Measurements from ENCODE around the gene ENTPD8.

ENTPD8 gene

DNA sequence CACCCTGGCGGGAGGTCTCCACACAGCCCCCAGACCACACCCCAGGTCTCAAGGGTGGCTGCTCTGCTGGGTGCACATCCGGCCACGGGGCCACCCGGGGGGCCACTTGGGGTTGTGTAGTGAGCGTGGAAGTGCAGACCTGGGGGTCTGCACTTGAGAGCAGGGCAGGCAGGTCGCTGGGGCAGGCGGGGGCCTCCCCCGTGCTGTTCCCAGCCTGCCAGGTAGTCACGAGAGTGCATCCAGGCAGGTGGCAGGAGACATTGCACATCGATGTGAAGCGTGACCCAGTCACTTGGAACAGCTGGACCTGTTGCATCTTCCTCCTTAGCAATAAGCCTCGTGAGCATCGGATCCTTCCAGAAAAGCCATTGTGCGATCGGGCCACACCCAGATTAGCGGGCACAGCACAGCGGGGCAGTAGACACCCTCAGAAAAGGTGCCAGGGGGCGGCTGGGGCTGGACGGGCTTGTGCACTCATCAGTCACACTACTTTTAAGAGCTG is 4.8 kb upstream of the ENTPD8 start:
- no peak for DNase-seq

GRCh38 chr9:137445275-137445807 is 4.2 kb upstream of the ENTPD8 start:
- peak; percentile 94 for DNase-seq

DNA sequence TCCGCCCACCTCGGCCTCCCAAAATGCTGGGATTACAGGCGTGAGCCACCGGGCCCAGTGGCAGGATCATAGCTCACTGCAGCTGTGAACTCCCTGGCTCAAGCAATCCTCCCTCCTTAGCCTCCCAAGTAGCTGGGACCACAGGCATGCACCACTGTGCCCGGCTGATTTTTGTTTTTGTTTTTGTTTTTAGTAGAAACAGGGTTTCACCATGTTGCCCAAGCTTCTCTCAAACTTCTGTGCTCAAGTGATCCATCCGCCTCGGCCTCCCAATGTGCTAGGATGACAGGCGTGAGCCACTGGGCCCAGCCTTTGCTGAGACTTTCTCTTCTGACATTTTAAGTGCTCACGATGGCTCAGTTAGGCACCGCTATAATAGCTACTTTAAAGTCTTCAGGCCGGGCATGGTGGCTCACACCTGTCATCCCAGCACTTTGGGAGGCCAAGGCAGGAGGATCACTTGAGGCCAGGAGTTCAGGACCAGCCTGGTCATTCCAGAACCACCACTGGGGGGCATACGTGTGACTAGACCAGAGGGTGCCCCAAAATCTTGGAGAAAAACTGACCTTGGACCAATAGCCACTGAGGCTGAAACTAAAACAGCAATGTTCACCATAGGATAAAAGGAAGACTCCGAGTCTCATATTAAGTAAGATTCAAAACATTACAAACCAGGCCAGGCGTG is 3.1 kb upstream of the ENTPD8 start:
- no peak for DNase-seq

- no peak for DNase-seq
These were observed 771 bp upstream of the ENTPD8 start for GRCh38 chr9:137441935-137442321.

- DNase-seq, result no peak
These were observed 1.9 kb downstream of the ENTPD8 start for GRCh38 chr9:137439158-137439714.

DNA sequence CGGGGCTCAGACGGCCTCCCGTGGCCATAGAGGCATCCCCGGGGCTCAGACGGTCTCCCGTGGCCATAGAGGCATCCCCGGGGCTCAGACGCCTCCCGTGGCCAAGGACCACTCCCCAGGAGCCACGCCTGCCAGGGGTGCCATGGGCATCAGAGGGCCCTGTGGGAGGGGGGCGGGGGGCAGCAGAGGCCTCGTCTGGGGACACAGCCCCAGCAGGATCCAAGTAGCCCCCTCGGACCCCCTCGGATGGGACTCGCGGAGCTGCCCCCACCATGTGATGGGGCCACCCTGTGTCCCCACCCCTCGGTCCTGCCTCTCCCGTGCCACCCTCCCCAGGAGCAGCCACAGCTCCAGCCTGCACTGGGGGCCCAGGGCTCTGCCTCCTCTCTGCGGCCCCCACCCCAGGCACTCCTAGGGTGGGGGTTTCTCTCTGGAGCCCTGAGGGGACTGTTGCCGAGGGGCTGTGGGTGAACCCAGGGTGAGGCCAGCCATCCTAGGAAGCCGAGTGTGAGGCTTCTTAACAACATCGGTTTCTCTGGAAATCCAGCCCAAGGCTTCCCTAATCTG is 2.5 kb downstream of the ENTPD8 start:
- no peak for DNase-seq

- no peak for DNase-seq
These were observed 3.2 kb downstream of the ENTPD8 start for GRCh38 chr9:137437691-137438590.

DNA sequence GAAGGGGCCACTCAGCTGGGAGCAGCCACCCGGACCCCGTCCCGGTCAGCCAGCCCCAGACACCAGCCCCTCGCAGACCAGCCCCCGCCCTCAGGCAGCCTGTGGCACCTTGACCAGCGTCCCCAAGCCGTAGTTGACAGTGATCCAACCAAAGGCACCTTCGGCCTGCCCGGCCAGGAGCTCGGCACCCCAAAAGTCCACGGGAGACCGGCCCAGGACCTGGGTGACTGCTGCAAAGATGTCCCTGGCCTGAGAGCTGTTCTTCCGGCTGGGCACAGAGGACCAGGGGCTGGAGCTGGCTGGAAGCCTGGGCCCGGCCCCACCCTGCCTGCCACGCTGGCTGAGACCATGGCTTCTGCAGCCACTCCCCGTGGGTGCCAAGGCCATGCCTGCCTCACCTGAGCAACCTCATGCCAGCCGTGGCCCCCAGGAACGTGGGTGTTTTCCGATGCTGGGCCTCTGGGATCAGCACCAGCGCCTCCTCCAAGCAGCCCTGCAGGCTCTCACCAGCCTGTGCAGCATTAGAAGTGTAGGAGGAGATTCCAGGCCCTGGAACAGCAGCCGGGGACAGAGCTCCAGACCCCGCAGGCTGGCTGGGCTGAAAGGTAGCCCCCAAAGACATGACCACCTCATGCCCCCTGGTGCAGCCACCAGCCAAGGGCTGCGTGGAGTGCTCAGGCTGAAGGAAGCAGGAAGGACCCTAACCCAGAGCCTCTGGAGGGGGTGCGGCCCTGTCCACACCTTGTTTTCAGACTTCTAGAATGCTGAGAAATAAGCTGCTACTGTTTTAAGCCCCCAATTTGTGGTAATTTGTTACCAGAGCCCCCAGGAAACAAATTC is 4.2 kb downstream of the ENTPD8 start:
- no peak for DNase-seq

- DNase-seq, result no peak
These were observed 5.0 kb downstream of the ENTPD8 start for GRCh38 chr9:137435980-137436760.

DNA sequence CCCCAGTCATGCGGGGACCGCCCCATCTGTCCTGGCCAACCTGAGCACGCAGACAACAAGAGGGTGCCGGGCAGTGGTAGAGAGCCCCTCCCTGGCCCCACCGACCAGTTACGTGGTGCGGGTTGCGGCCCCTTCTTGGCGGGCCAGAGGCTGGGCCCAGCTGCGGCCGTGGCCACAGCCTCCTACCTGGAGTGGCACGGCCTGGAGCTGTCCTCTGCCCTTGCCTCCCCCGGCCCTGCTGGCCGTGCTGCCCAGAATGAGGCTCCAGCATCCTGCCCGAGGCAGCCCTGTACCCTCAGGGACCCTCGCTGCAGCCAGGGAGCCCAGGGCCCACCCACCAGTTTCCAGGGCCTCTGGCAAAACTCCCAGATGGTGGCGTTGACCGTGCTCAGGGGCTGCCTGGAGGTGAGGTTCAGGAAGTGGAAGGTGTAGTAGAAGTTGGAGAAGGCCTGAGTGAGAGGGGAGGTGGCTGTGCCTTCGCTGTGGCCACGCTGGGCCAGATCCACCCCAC is 5.7 kb downstream of the ENTPD8 start:
- DNase-seq, result no peak

GRCh38 chr9:137434498-137435380 is 6.4 kb downstream of the ENTPD8 start:
- no peak for DNase-seq

- DNase-seq, result no peak
These were observed 7.2 kb downstream of the ENTPD8 start for GRCh38 chr9:137433916-137434431.

DNA sequence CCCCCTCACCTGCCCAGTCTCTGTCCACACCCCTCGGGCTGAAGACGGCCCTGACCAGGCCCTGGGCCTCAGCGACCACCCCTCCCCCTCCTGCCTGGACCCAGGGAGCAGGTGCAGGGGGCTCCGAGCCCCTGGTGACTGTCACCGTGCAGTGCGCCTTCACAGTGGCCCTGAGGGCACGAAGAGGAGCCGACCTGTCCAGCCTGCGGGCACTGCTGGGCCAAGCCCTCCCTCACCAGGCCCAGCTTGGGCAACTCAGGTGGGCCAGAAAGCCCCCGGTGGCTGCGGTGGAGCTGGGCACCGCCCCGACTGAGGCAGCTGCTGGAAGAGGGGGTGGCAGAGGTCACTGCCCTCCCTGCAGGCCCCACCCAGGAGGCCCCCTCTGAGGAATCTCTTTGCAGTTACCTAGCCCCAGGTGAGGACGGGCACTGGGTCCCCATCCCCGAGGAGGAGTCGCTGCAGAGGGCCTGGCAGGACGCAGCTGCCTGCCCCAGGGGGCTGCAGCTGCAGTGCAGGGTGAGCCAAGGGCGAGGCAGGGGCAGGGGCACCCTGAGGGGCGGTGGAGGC is 7.7 kb downstream of the ENTPD8 start:
- no peak for DNase-seq

GRCh38 chr9:137432687-137433348 is 8.3 kb downstream of the ENTPD8 start:
- no peak for DNase-seq

DNA sequence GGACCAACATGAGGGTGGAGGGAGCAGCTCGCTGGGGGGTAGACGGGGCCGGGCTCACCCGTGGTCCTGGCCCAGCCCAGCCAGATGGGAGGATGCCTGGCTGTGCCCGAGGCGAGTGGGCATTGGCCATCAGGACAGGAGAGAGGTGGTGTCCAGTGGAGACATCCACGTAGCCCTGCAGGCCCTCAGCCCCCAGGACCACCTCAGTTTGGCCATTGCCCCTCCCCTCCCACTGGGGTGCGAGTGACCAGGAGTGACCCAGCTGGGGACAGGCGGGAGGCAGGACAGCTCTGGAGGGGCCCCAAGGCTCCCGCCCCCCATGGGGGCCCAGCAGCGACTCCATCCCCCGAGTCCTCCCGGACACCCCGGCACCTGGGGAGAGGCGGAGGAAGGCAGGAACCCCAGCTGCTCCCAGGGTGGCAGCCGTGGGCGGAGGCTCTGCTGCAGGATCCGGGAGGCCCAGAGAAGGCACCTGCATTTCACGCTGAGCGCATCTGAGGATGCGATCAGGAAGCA is 9.7 kb downstream of the ENTPD8 start:
- no peak for DNase-seq

DNA sequence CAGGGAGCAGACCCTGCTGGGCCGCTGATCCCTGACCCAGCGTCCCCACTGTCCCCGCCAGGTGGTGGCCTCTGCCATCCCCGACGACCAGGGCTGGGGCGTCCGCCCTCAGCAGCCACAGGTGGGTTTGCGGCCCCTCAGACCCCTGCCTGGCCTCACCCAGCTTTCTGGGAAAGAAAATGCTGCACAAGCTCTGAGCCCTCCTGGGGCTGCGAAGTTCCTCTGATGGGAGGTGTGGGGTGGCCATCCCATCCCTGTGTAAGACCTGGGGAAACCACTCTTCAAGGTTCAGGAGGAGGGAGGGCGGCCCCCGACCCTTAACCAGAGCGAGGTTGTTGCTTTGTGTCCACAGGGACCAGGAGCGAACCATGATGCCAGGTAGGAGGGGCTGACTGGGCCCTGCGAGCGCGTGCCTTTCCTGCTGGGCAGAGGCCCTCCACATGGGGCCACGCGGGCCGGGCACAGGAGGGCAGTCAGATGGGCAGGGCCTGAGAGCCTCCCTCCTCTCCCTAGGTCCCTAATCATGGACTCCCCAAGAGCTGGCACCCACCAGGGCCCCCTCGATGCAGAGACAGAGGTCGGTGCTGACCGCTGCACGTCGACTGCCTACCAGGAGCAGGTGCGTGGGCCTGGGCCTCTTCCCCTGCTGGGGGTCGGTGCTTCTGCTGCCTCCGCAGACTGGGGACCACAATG is 10.3 kb downstream of the ENTPD8 start:
- DNase-seq, result no peak

DNA sequence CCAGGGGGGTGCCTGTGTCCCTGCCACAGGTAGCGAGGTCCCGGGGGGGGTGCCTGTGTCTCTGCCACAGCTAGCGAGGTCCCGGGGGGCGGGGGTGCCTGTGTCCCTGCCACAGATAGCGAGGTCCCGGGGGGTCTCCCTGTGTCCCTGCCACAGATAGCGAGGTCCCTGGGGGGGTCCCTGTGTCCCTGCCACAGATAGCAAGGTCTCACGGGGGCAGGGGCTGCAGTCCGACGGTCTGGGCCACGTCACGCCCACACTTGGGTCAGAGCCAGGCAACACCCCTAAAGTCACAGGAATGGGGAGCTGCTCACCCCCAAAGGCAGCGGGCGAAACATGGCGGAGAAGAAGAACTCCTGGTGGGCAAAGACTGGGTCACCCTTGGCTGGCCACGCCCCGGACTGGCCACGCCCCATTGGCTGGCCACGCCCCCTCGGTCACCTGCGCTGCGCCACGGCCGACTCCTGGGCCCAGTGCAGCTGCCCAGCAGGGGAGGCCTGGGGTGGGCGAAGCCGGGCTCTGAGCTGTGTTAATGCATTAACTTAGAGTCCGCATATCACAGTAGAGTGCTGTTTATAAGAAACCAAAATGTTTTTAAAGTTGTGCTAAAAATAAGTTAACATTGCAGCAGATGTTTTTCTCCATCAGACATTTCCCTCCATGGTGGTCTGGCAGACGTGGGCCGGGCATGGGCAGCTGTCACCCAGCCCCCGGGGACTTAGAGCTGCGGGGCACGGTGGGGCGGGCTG is 11.0 kb downstream of the ENTPD8 start:
- DNase-seq, result no peak

Data from activated effector memory CD4-positive, alpha-beta T cell treated with anti-CD3 and anti-CD28 coated beads, Interleukin-2, amount 50 U/mL, for 16 hours (primary cell).